ENCODE data around the gene OR8D1. TPM values are rescaled to one million over a fixed set of nuclear protein-coding genes. Genes with fewer than 3 reads are reported as not detected.

The OR8D1 gene
- total RNA-seq, 4 donors from 2014 or later, result not detected

GRCh38 chr11:124339396-124340141 is 25.8 kb upstream of the OR8D1 start:
- no peak for DNase-seq
- Histone ChIP-seq H3K4me3 (no peak overlapping the region), H3K4me1 (no peaks in the 10 kb centered on the region), H3K27me3 (no peaks in the 10 kb centered on the region), H3K27ac (no peak overlapping the region), H3K36me3 (no peaks in the 10 kb centered on the region), H3K9me3 (no peaks in the 10 kb centered on the region)
- TF ChIP-seq CTCF (IDR thresholded peaks at IDR 0.05), result no peak
- TF ChIP-seq POLR2A (IDR thresholded peaks at IDR 0.05), result no peak

GRCh38 chr11:124331873-124332272 is 18.1 kb upstream of the OR8D1 start:
- no peak for TF ChIP-seq POLR2A (IDR thresholded peaks at IDR 0.05)
- TF ChIP-seq CTCF (IDR thresholded peaks at IDR 0.05), result no peak
- no peaks in the 10 kb centered on the region for H3K9me3 ChIP-seq
- H3K36me3 ChIP-seq, result no peaks in the 10 kb centered on the region
- no peak for DNase-seq
- H3K27ac ChIP-seq, result no peak overlapping the region
- H3K27me3 ChIP-seq, result no peaks in the 10 kb centered on the region
- no peak overlapping the region for H3K4me3 ChIP-seq
- H3K4me1 ChIP-seq, result no peaks in the 10 kb centered on the region

GRCh38 chr11:124329787-124330478 is 16.2 kb upstream of the OR8D1 start:
- no peak for DNase-seq
- no peak overlapping the region for H3K27ac ChIP-seq
- no peak for TF ChIP-seq POLR2A (IDR thresholded peaks at IDR 0.05)
- TF ChIP-seq CTCF (IDR thresholded peaks at IDR 0.05), result peak in 2 of 6 experiments; percentile 16 to 27

GRCh38 chr11:124327775-124328174 is 14.0 kb upstream of the OR8D1 start:
- H3K4me3 ChIP-seq, result no peak overlapping the region
- H3K4me1 ChIP-seq, result no peaks in the 10 kb centered on the region
- H3K36me3 ChIP-seq, result no peaks in the 10 kb centered on the region
- no peak for DNase-seq
- H3K27me3 ChIP-seq, result no peaks in the 10 kb centered on the region
- H3K27ac ChIP-seq, result no peak overlapping the region
- H3K9me3 ChIP-seq, result no peaks in the 10 kb centered on the region
- TF ChIP-seq CTCF (IDR thresholded peaks at IDR 0.05) (no peak), POLR2A (IDR thresholded peaks at IDR 0.05) (no peak)

More at GRCh38 chr11:124329787-124330478, 16.2 kb upstream of the OR8D1 start:
- H3K36me3 ChIP-seq, result no peaks in the 10 kb centered on the region
- H3K27me3 ChIP-seq, result no peaks in the 10 kb centered on the region
- no peaks in the 10 kb centered on the region for H3K4me1 ChIP-seq
- H3K9me3 ChIP-seq, result no peaks in the 10 kb centered on the region
- no peak overlapping the region for H3K4me3 ChIP-seq

- no peaks in the 10 kb centered on the region for H3K4me1 ChIP-seq
- no peak overlapping the region for H3K4me3 ChIP-seq
- no peak for DNase-seq
- H3K9me3 ChIP-seq, result no peaks in the 10 kb centered on the region
- TF ChIP-seq CTCF (IDR thresholded peaks at IDR 0.05), result no peak
- no peak for TF ChIP-seq POLR2A (IDR thresholded peaks at IDR 0.05)
- H3K27me3 ChIP-seq, result no peaks in the 10 kb centered on the region
- H3K27ac ChIP-seq, result no peak overlapping the region
- no peaks in the 10 kb centered on the region for H3K36me3 ChIP-seq
Observed at GRCh38 chr11:124322356-124322755, 8.6 kb upstream of the OR8D1 start.
